Measurements from ENCODE around the gene WWP2.
"Not testable (repeated sequence)": the region's sequence is repeated elsewhere in the genome, so short reads cannot be mapped to it uniquely, and the experiment has no call there.

WWP2 gene

DNA sequence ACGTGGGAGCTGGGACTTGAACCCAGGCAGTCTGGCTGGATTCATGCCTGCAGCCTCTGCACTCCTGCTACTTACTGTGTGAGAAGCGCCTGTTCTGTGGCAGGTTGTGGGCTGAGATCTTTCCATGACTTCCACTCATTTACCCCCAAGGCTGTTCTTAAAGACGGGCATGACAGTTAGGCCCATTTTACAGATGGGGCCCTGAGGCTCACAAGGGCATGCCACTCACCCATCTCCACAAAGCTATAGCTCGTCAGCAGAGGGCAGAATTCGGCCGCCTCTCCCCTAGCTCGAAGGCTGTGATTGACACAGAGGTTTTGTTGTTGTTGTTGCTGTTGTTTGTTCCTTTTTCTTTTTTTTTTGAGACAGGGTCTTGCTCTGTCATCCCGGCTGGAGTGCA is 210.8 kb downstream of the WWP2 start:
- in situ Hi-C loops (cut with HindIII; ENCODE audit: low sequenced_read_pairs): not testable (repeated sequence)

DNA sequence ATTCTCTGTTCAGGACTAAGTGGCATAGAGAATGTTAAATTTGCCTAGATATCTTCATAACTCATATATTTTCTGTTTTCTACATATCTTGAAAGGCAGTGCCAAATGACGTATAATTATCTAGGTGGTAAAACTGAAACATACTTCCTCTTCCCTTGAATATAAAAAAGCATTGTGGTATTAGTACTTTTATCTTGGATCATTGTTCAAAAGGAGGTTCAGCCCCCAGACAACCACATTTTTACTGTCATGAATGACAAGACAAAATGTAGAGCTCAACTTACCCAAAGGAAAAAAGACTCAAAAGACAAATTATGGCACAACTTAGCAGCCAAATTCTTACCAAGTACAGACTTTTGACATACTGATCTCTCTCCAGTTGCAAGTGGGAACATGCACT is 223.1 kb downstream of the WWP2 start:
- in situ Hi-C loops (cut with HindIII; ENCODE audit: low sequenced_read_pairs): not testable (repeated sequence)

All from endothelial cell of hepatic sinusoid (primary cell).